Measurements from ENCODE around the gene FBLN2.

DNA sequence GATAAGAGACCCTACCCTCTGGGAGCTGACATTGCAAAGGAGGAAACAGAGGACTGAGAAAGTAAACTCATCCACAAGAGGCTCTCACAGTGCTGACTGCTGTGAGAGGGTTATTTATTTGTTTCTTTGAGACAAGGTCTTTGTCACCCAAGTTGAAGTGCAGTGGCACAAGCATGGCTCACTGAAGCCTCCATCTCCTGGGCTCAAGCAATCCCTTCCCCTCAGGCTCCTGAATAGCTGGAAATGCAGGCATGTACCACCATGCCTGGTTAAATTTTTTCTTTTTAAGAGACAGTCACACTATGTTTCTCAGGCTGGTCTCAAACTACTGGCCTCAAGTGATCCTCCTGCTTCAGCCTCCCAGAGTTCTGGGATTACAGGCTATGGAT is 52.8 kb downstream of the FBLN2 start:
- TF ChIP-seq, protein P1, sequence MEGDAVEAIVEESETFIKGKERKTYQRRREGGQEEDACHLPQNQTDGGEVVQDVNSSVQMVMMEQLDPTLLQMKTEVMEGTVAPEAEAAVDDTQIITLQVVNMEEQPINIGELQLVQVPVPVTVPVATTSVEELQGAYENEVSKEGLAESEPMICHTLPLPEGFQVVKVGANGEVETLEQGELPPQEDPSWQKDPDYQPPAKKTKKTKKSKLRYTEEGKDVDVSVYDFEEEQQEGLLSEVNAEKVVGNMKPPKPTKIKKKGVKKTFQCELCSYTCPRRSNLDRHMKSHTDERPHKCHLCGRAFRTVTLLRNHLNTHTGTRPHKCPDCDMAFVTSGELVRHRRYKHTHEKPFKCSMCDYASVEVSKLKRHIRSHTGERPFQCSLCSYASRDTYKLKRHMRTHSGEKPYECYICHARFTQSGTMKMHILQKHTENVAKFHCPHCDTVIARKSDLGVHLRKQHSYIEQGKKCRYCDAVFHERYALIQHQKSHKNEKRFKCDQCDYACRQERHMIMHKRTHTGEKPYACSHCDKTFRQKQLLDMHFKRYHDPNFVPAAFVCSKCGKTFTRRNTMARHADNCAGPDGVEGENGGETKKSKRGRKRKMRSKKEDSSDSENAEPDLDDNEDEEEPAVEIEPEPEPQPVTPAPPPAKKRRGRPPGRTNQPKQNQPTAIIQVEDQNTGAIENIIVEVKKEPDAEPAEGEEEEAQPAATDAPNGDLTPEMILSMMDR (IDR thresholded peaks at IDR 0.05): no peak
- no peak for TF ChIP-seq POLR2A (IDR thresholded peaks at IDR 0.05)

Measured in Peyer's patch (tissue), 4 donors.